ENCODE data around the gene FN3K. TPM values are rescaled to one million over a fixed set of nuclear protein-coding genes. Genes with fewer than 3 reads are reported as not detected.
"Not testable (repeated sequence)": the region's sequence is repeated elsewhere in the genome, so short reads cannot be mapped to it uniquely, and the experiment has no call there.

The FN3K gene
- total and polyA plus RNA-seq, 2 experiments from 2014 or later: 0.11 to 1.0 TPM

GRCh38 chr17:82743344-82744219, 8.2 kb downstream of the FN3K start:
- no peaks in the 10 kb centered on the region for H3K27me3 ChIP-seq (replicated peaks; ENCODE audit: insufficient read depth)
- WGBS, 2 experiments (ENCODE audit: low coverage in 1 of 2, low lambda C conversion rate in 2 of 2, missing lambda C conversion rate in 2 of 2): 71 to 77% methylated on average over 15 to 16 of the region's 16 CpGs
- H2AFZ ChIP-seq: no peak overlapping the region
- peaks cover 6% of the 10 kb centered on the region; the same call in 1 of the 2 replicates for H3K36me3 ChIP-seq (ENCODE audit: low read depth)
- no peaks in the 10 kb centered on the region for H3K9me3 ChIP-seq (ENCODE audit: low read depth)
- H3K4me2 ChIP-seq (ENCODE audit: unreplicated experiment): no peak overlapping the region
- no peak for DNase-seq
- no peak overlapping the region for H3K27ac ChIP-seq
- no peaks in the 10 kb centered on the region for H3K4me1 ChIP-seq (ENCODE audit: insufficient read depth)
- H3K4me3 ChIP-seq: no peak overlapping the region
- in situ Hi-C loops (cut with MboI): no loop called here
- H3K9ac ChIP-seq: no peak overlapping the region
- no peaks in the 10 kb centered on the region for H4K20me1 ChIP-seq (ENCODE audit: insufficient read depth)
- no peak for TF ChIP-seq EZH2 (IDR thresholded peaks at IDR 0.05; ENCODE audit: insufficient read depth, poor library complexity, severe bottlenecking)
- no peak for TF ChIP-seq EZH2phosphoT487 (IDR thresholded peaks at IDR 0.05; ENCODE audit: insufficient read depth, low read depth)
- no peaks in the 10 kb centered on the region for H3F3A ChIP-seq (ENCODE audit: insufficient read depth)
- no peaks in the 10 kb centered on the region for H3K79me2 ChIP-seq (ENCODE audit: insufficient read depth)
- no peaks in the 10 kb centered on the region for H3K9me2 ChIP-seq (ENCODE audit: insufficient read depth)

GRCh38 chr17:82744736-82745135, 9.3 kb downstream of the FN3K start:
- H3F3A ChIP-seq (ENCODE audit: insufficient read depth); H4K20me1 ChIP-seq (ENCODE audit: insufficient read depth); H3K27me3 ChIP-seq (replicated peaks; ENCODE audit: insufficient read depth); H3K9me2 ChIP-seq (ENCODE audit: insufficient read depth); H3K4me3 ChIP-seq; H2AFZ ChIP-seq; H3K4me2 ChIP-seq (ENCODE audit: unreplicated experiment); H3K27ac ChIP-seq; DNase-seq; H3K4me1 ChIP-seq (ENCODE audit: insufficient read depth); H3K36me3 ChIP-seq (ENCODE audit: low read depth); H3K9ac ChIP-seq; H3K79me2 ChIP-seq (ENCODE audit: insufficient read depth); H3K9me3 ChIP-seq (ENCODE audit: low read depth); in situ Hi-C loops (cut with MboI): not testable (repeated sequence)
- WGBS, 2 experiments (ENCODE audit: low coverage in 1 of 2, low lambda C conversion rate in 2 of 2, missing lambda C conversion rate in 2 of 2): 63 to 73% methylated on average over 7 of the region's 7 CpGs

- TF ChIP-seq EZH2phosphoT487 (IDR thresholded peaks at IDR 0.05; ENCODE audit: insufficient read depth, low read depth): no peak
- TF ChIP-seq EZH2 (IDR thresholded peaks at IDR 0.05; ENCODE audit: insufficient read depth, poor library complexity, severe bottlenecking): no peak
- H3K4me3 ChIP-seq: no peak overlapping the region
- H3K27me3 ChIP-seq (replicated peaks; ENCODE audit: insufficient read depth): no peaks in the 10 kb centered on the region
- H3K9me3 ChIP-seq (ENCODE audit: low read depth): no peaks in the 10 kb centered on the region
- no peaks in the 10 kb centered on the region for H3K9me2 ChIP-seq (ENCODE audit: insufficient read depth)
- no peaks in the 10 kb centered on the region for H3K79me2 ChIP-seq (ENCODE audit: insufficient read depth)
- H3K4me2 ChIP-seq (ENCODE audit: unreplicated experiment): no peak overlapping the region
- no peaks in the 10 kb centered on the region for H3K4me1 ChIP-seq (ENCODE audit: insufficient read depth)
- in situ Hi-C loops (cut with MboI): no loop called here
- H3F3A ChIP-seq (ENCODE audit: insufficient read depth): no peaks in the 10 kb centered on the region
- H4K20me1 ChIP-seq (ENCODE audit: insufficient read depth): no peaks in the 10 kb centered on the region
- no peak overlapping the region for H2AFZ ChIP-seq
- no peak overlapping the region for H3K27ac ChIP-seq
- WGBS, 2 experiments (ENCODE audit: low coverage in 1 of 2, low lambda C conversion rate in 2 of 2, missing lambda C conversion rate in 2 of 2): 82 to 85% methylated on average over 8 of the region's 8 CpGs
- no peak overlapping the region for H3K9ac ChIP-seq
- H3K36me3 ChIP-seq (ENCODE audit: low read depth): peaks cover 6% of the 10 kb centered on the region; the same call in 1 of the 2 replicates
- DNase-seq: no peak
Observed at GRCh38 chr17:82745524-82745923, 10.1 kb downstream of the FN3K start.

- no peaks in the 10 kb centered on the region for H3K27me3 ChIP-seq (replicated peaks; ENCODE audit: insufficient read depth)
- TF ChIP-seq EZH2 (IDR thresholded peaks at IDR 0.05; ENCODE audit: insufficient read depth, poor library complexity, severe bottlenecking) (no peak), EZH2phosphoT487 (IDR thresholded peaks at IDR 0.05; ENCODE audit: insufficient read depth, low read depth) (no peak)
- H2AFZ ChIP-seq: no peak overlapping the region
- H3K36me3 ChIP-seq (ENCODE audit: low read depth): no peaks in the 10 kb centered on the region
- no peaks in the 10 kb centered on the region for H3F3A ChIP-seq (ENCODE audit: insufficient read depth)
- H4K20me1 ChIP-seq (ENCODE audit: insufficient read depth): no peaks in the 10 kb centered on the region
- no peaks in the 10 kb centered on the region for H3K9me2 ChIP-seq (ENCODE audit: insufficient read depth)
- no peak overlapping the region for H3K4me3 ChIP-seq
- 94 to 96% methylated on average over 16 of the region's 16 CpGs for WGBS, 2 experiments (ENCODE audit: low coverage in 1 of 2, low lambda C conversion rate in 2 of 2, missing lambda C conversion rate in 2 of 2)
- H3K79me2 ChIP-seq (ENCODE audit: insufficient read depth): peaks cover 5% of the 10 kb centered on the region
- DNase-seq: no peak
- in situ Hi-C loops (cut with MboI): no loop called here
- peaks cover 5% of the 10 kb centered on the region; the same call in 1 of the 2 replicates for H3K4me1 ChIP-seq (ENCODE audit: insufficient read depth)
- no peak overlapping the region for H3K27ac ChIP-seq
- no peak overlapping the region for H3K4me2 ChIP-seq (ENCODE audit: unreplicated experiment)
- H3K9me3 ChIP-seq (ENCODE audit: low read depth): no peaks in the 10 kb centered on the region
- H3K9ac ChIP-seq: no peak overlapping the region
Observed at GRCh38 chr17:82748756-82749155, 13.3 kb downstream of the FN3K start.

Data from GM23248 (cell line).